Activated CD4-positive, alpha-beta memory T cell treated with anti-CD3 and anti-CD28 coated beads, Interleukin-2, amount 10 ng/mL, durations not matched to agents 7 days and 5 days (primary cell): Measurements from ENCODE around the gene NKAIN2. TPM values are rescaled to one million over a fixed set of nuclear protein-coding genes. Genes with fewer than 3 reads are reported as not detected.

Source experiments
- CTCF ChIA-PET: fragments of 350-600 bp; sonication (Branson Sonifier 250); formaldehyde crosslinking; loops from one replicate; lab custom pipeline; 2021; ENCODE audit warnings: antibody characterized with exemption, inconsistent platforms; lab: Charles Lee
- POLR2A ChIA-PET: fragments of 350-600 bp; sonication (Branson Sonifier 250); formaldehyde crosslinking; loops from one replicate; lab custom pipeline; 2021; ENCODE audit warnings: antibody characterized with exemption; lab: Charles Lee
- DNase-seq: peaks from one replicate; pipeline ENCODE4 v3.0.0-alpha.2; 2020
- H3K27ac Mint-ChIP-seq: one replicate; pipeline ENCODE4 v1.8.0; 2021; ENCODE audit warnings: mild to moderate bottlenecking, mixed read lengths
- H3K27me3 Mint-ChIP-seq: one replicate; pipeline ENCODE4 v1.8.0; 2021; ENCODE audit warnings: mixed read lengths
- H3K36me3 Mint-ChIP-seq: one replicate; pipeline ENCODE4 v1.8.0; 2021; ENCODE audit warnings: low read depth, mixed read lengths
- H3K4me1 Mint-ChIP-seq: one replicate; pipeline ENCODE4 v1.8.0; 2021; ENCODE audit warnings: mixed read lengths
- H3K4me3 Mint-ChIP-seq: one replicate; pipeline ENCODE4 v1.8.0; 2021; ENCODE audit warnings: mild to moderate bottlenecking, mixed read lengths
- H3K9me3 Mint-ChIP-seq: one replicate; pipeline ENCODE4 v1.8.0; 2021; ENCODE audit warnings: mixed read lengths
- total RNA-seq, 2 experiments: library from RNA; stranded (reverse); gene quantifications; one replicate each; pipeline ENCODE4 v1.2.3, GENCODE V29; 2021

NKAIN2 gene
- not detected for total RNA-seq

DNA sequence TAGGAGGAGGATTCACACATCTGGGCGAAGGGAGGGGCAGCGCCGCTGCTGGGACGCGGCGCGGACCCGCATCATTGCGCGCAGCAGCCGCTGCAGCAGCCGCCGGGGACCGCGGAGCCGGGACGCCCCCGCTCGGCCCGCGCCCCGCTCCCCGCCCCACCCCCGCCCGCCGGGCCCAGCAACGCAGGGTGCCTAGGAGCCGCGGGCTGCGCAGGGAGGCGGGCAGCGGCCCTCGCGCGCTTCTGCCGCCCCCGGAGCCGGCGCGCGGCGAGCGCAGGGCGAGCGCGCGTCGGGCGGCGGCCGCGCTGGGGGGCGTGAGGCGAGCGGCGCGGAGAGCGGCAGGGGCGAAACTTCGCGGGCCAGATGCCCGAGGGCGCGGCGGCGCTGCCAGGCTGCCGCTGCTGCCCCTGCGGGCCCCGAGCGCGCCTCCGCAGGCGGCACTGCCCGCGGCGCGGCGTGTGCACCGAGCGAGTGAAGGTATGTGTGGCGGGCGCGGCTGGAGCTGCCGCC, at the start of gene NKAIN2:
TSS of gene NKAIN2 (plus strand) at position 362 of the 510 bp plus-strand sequence.
- Mint-ChIP-seq H3K27me3 (peaks cover 44% of the 10 kb centered on the region), H3K4me1 (peaks cover 13% of the 10 kb centered on the region), H3K36me3 (no peaks in the 10 kb centered on the region), H3K27ac (no peak within 1 kb of the TSS), H3K4me3 (peak within 1 kb of the TSS; percentile 43), H3K9me3 (no peaks in the 10 kb centered on the region)
- ChIA-PET CTCF (interaction anchor here (1.3 to 2.3 kb wide), 4 partner anchors 12 to 1311 kb away, joined by 3 to 15 read pairs (median 4); no protein-coding TSS in a partner anchor), POLR2A (no interaction called here)
- DNase-seq: no peak

DNA sequence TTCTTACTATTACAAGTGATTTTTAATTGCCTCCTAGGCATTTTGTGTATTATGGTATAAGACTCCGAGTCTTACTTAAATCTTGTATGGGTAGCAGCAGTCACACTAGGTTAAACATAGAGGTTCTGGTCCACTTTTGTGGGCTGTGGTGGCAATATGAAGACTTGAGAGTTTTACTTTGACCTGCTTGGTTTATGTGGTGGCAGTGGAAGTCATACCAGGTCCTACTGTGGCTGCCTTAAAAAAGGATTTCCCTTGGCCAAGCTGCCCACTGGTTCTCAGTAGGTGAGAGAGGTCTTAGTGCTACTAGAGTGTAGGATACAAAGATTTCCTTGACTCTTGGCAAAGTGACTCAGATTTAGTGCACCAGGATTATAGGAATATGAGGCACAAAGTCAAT, 44.2 kb upstream of the NKAIN2 start:
- Mint-ChIP-seq H3K4me3 (no peak overlapping the region), H3K36me3 (no peaks in the 10 kb centered on the region), H3K27ac (no peak overlapping the region), H3K4me1 (no peaks in the 10 kb centered on the region), H3K27me3 (no peaks in the 10 kb centered on the region), H3K9me3 (no peaks in the 10 kb centered on the region)
- no peak for DNase-seq
- POLR2A ChIA-PET: no interaction called here
- CTCF ChIA-PET: no interaction called here

DNA sequence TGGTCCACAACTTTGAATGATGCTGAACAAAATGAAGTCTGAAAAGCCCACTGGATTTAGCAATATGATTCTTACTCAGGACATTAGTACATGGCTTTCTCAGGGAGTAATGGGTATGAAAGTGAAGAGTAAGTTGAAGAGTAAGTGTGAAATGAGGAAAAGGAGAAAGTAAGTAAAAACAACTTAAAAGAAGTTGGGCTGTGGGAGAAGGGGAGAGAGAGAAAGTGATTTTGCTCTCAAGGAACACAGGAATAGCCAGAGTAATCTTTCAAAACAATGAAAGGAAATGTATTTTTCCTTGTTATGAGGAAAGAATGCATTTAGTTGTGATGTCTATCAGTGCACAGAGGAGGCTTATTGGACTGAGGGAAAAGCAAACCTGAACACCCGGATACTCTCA, 39.8 kb upstream of the NKAIN2 start:
- H3K4me3 Mint-ChIP-seq: no peak overlapping the region
- no peak for DNase-seq
- H3K36me3 Mint-ChIP-seq: no peaks in the 10 kb centered on the region
- ChIA-PET POLR2A (no interaction called here), CTCF (no interaction called here)
- no peaks in the 10 kb centered on the region for H3K27me3 Mint-ChIP-seq
- H3K9me3 Mint-ChIP-seq: no peaks in the 10 kb centered on the region
- no peaks in the 10 kb centered on the region for H3K4me1 Mint-ChIP-seq
- H3K27ac Mint-ChIP-seq: no peak overlapping the region

DNA sequence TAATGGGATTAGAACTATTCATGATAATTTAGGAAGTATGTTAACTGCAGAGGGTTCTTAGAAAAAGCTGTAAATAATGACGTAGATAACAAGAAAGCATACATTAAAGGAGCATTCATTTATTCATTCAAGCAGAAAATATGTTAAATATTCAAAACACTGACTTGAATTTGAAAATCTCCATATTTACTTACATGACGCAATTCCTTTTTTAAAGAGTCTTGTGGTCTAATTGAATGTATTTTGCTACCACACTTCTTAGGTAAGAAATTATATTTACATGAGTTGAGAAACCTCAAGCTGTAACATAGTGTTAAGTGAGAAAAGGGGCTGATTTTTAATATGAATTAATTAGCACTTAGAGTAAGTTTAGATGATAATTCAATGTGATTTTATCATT, 38.9 kb upstream of the NKAIN2 start:
- H3K27me3 Mint-ChIP-seq: no peaks in the 10 kb centered on the region
- CTCF ChIA-PET: no interaction called here
- no peaks in the 10 kb centered on the region for H3K4me1 Mint-ChIP-seq
- DNase-seq: no peak
- no peak overlapping the region for H3K27ac Mint-ChIP-seq
- POLR2A ChIA-PET: no interaction called here
- no peaks in the 10 kb centered on the region for H3K9me3 Mint-ChIP-seq
- no peaks in the 10 kb centered on the region for H3K36me3 Mint-ChIP-seq
- H3K4me3 Mint-ChIP-seq: no peak overlapping the region

GRCh38 chr6:123768921-123769320, 34.7 kb upstream of the NKAIN2 start:
- Mint-ChIP-seq H3K27ac (no peak overlapping the region), H3K9me3 (no peaks in the 10 kb centered on the region), H3K4me3 (no peak overlapping the region), H3K4me1 (no peaks in the 10 kb centered on the region), H3K36me3 (no peaks in the 10 kb centered on the region), H3K27me3 (no peaks in the 10 kb centered on the region)
- CTCF ChIA-PET: interaction anchor here (1.7 kb wide), 1 partner anchor 34 kb away, joined by 5 read pairs; no protein-coding TSS in a partner anchor
- POLR2A ChIA-PET: no interaction called here
- DNase-seq: no peak

- ChIA-PET CTCF (interaction anchor here (1.7 kb wide), 1 partner anchor 33 kb away, joined by 5 read pairs; no protein-coding TSS in a partner anchor), POLR2A (no interaction called here)
- no peaks in the 10 kb centered on the region for H3K9me3 Mint-ChIP-seq
- H3K4me1 Mint-ChIP-seq: no peaks in the 10 kb centered on the region
- no peaks in the 10 kb centered on the region for H3K36me3 Mint-ChIP-seq
- H3K4me3 Mint-ChIP-seq: no peak overlapping the region
- H3K27me3 Mint-ChIP-seq: no peaks in the 10 kb centered on the region
- no peak for DNase-seq
- H3K27ac Mint-ChIP-seq: no peak overlapping the region
Measured at GRCh38 chr6:123769431-123769830, 34.2 kb upstream of the NKAIN2 start.

DNA sequence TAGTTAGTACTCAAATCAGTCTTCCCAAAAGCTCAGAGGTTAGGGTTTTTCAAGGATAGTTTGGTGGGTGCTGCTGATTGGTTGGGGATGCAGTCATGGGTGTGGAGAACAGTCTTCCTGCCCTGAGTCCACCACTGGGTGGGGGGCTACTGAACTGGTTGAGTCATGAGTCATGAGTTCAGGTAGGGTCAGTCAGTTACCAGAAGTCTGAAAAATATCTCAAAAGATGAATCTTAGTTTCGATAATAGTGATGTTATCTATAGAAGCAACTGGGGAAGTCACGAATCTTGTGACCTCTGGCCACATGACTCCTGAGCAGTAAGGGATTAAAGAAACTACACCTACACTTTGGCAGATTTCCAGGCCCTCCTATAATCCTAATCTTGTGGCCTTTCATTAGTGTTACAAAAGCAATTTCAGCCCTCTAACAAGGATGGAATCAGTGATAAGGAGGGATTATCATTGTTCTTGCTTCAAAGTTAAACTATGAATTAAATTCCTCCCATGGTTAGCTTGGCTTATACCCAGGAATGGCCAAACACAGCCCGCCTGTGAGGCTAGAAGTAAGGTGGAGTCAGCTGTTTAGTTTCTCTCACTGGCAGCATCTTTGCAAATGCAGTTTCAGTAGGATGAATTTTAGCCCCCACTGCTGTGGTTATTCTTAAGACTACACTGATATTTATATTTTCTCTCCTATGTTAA, 33.3 kb upstream of the NKAIN2 start:
- H3K27ac Mint-ChIP-seq: no peak overlapping the region
- no peaks in the 10 kb centered on the region for H3K36me3 Mint-ChIP-seq
- POLR2A ChIA-PET: no interaction called here
- no peaks in the 10 kb centered on the region for H3K27me3 Mint-ChIP-seq
- no peaks in the 10 kb centered on the region for H3K4me1 Mint-ChIP-seq
- no peak overlapping the region for H3K4me3 Mint-ChIP-seq
- DNase-seq: no peak
- H3K9me3 Mint-ChIP-seq: no peaks in the 10 kb centered on the region
- CTCF ChIA-PET: interaction anchor here (1.7 kb wide), 1 partner anchor 32 kb away, joined by 5 read pairs; no protein-coding TSS in a partner anchor

- H3K36me3 Mint-ChIP-seq: no peaks in the 10 kb centered on the region
- H3K4me1 Mint-ChIP-seq: no peaks in the 10 kb centered on the region
- H3K27me3 Mint-ChIP-seq: no peaks in the 10 kb centered on the region
- ChIA-PET POLR2A (no interaction called here), CTCF (no interaction called here)
- no peak overlapping the region for H3K27ac Mint-ChIP-seq
- no peak for DNase-seq
- H3K9me3 Mint-ChIP-seq: no peaks in the 10 kb centered on the region
- no peak overlapping the region for H3K4me3 Mint-ChIP-seq
Measured at GRCh38 chr6:123771126-123771525, 32.5 kb upstream of the NKAIN2 start.

- Mint-ChIP-seq H3K4me1 (no peaks in the 10 kb centered on the region), H3K27ac (no peak overlapping the region), H3K4me3 (no peak overlapping the region), H3K27me3 (no peaks in the 10 kb centered on the region), H3K9me3 (no peaks in the 10 kb centered on the region), H3K36me3 (no peaks in the 10 kb centered on the region)
- DNase-seq: no peak
- POLR2A ChIA-PET: no interaction called here
- CTCF ChIA-PET: no interaction called here
Measured at GRCh38 chr6:123777563-123777962, 26.1 kb upstream of the NKAIN2 start.

DNA sequence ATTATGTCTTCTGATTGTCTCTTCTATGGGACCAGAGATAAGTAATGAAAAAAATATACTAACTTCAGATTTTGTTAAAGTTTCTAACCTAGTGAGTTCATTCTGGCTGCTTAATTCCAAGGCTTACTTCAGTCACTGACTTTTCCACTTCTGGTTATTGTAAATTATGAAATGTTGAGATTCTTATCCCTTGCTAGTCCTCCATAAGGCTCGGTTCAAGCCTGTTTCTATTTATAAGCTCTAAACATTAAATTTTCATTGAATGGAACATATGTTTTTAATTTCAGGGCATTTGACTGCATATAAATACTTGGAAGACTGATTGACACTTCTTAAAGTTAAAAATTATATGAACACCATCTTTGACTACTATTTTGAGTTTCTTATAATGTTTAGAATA, 23.6 kb upstream of the NKAIN2 start:
- Mint-ChIP-seq H3K36me3 (no peaks in the 10 kb centered on the region), H3K27ac (no peak overlapping the region), H3K27me3 (no peaks in the 10 kb centered on the region), H3K4me3 (no peak overlapping the region), H3K9me3 (no peaks in the 10 kb centered on the region), H3K4me1 (no peaks in the 10 kb centered on the region)
- no peak for DNase-seq
- ChIA-PET POLR2A (no interaction called here), CTCF (no interaction called here)

GRCh38 chr6:123784330-123784729, 19.3 kb upstream of the NKAIN2 start:
- ChIA-PET CTCF (no interaction called here), POLR2A (no interaction called here)
- no peak for DNase-seq
- no peaks in the 10 kb centered on the region for H3K36me3 Mint-ChIP-seq
- H3K27ac Mint-ChIP-seq: no peak overlapping the region
- H3K4me1 Mint-ChIP-seq: no peaks in the 10 kb centered on the region
- no peaks in the 10 kb centered on the region for H3K27me3 Mint-ChIP-seq
- H3K9me3 Mint-ChIP-seq: no peaks in the 10 kb centered on the region
- H3K4me3 Mint-ChIP-seq: no peak overlapping the region

DNA sequence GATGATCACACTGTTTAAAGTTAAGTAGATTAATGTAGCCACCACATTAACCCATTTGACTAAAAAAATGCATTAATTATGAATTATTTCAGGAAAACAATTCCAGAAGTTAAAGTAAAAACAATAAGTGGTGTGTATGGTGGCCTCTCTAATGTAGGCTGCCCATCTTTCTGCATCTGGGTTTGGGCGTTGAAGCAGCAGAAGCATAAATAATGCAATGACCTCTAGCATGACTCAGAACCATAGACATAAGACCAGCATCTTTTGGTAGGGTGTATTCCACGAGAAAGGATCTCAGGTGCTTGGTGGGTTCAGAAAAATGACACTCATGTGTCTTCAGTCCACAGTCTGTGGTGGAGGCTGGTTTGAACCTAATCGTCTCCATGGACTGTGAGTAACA, 18.6 kb upstream of the NKAIN2 start:
- no peaks in the 10 kb centered on the region for H3K27me3 Mint-ChIP-seq
- CTCF ChIA-PET: no interaction called here
- POLR2A ChIA-PET: no interaction called here

GRCh38 chr6:123788319-123788718, 15.3 kb upstream of the NKAIN2 start:
- ChIA-PET CTCF (interaction anchor here (1.3 kb wide), 1 partner anchor 14 kb away, joined by 4 read pairs; no protein-coding TSS in a partner anchor), POLR2A (no interaction called here)
- no peaks in the 10 kb centered on the region for H3K4me1 Mint-ChIP-seq

More for the DNA sequence above, 18.6 kb upstream of the NKAIN2 start:
- no peaks in the 10 kb centered on the region for H3K36me3 Mint-ChIP-seq
- H3K27ac Mint-ChIP-seq: no peak overlapping the region
- no peak overlapping the region for H3K4me3 Mint-ChIP-seq
- no peaks in the 10 kb centered on the region for H3K4me1 Mint-ChIP-seq
- no peaks in the 10 kb centered on the region for H3K9me3 Mint-ChIP-seq
- DNase-seq: no peak

GRCh38 chr6:123794190-123794589, 9.5 kb upstream of the NKAIN2 start:
- Mint-ChIP-seq H3K9me3 (no peaks in the 10 kb centered on the region), H3K36me3 (no peaks in the 10 kb centered on the region), H3K4me1 (no peaks in the 10 kb centered on the region), H3K27ac (no peak overlapping the region), H3K27me3 (no peaks in the 10 kb centered on the region), H3K4me3 (no peak overlapping the region)
- no peak for DNase-seq
- ChIA-PET CTCF (no interaction called here), POLR2A (no interaction called here)

More at GRCh38 chr6:123788319-123788718, 15.3 kb upstream of the NKAIN2 start:
- Mint-ChIP-seq H3K36me3 (no peaks in the 10 kb centered on the region), H3K4me3 (no peak overlapping the region), H3K27me3 (no peaks in the 10 kb centered on the region), H3K9me3 (no peaks in the 10 kb centered on the region), H3K27ac (no peak overlapping the region)
- no peak for DNase-seq
